K562 (cell line): ENCODE measurements around the gene MYO10. TPM values are rescaled to one million over a fixed set of nuclear protein-coding genes. Genes with fewer than 3 reads are reported as not detected.

Experiments
- ATAC-seq: fragments of 200-7000 bp; cut with Tn5 transposase; 3 replicates; pipeline ENCODE4 v1.9.1; 2020; ENCODE audit warnings: moderate library complexity
- BruUV-seq: library from RNA; stranded (reverse); fragments of 400-500 nt; replicated peaks from 2 replicates; lab custom pipeline; 2021; lab: Mats Ljungman, UMichigan
- CTCF ChIA-PET: fragments of 300-600 bp; formaldehyde crosslinking; extraction: SDS; loops from one replicate; lab custom pipeline; 2021; ENCODE audit warnings: low intra/inter-chr PET ratio; lab: Yijun Ruan, JAX
- POLR2A ChIA-PET: fragments of 300-600, 350-650 bp; sonication (Branson Sonifier 250); formaldehyde crosslinking; extraction: SDS; loops from one replicate; lab custom pipeline; 2021; ENCODE audit warnings: antibody characterized with exemption, inconsistent platforms; lab: Yijun Ruan, JAX
- DNase-seq, 4 experiments: peaks; one replicate each; pipeline versions ENCODE4 v3.0.0 to v3.0.0-alpha.2; 2011 to 2018; ENCODE audit warnings: low spot score in 3 of 4, mixed read lengths in 3 of 4; ENCODE audit errors: extremely low read depth in 1 of 4
- FAIRE-seq: peaks from 2 replicates; lab custom pipeline; 2011; peaks lifted over from hg19 to GRCh38; lab: Jason Lieb, UNC
- H2AFZ ChIP-seq: 2 replicates; pipeline ENCODE4 v1.6.0; 2011; ENCODE audit warnings: low read depth, low read length, control low read depth, inconsistent platforms
- H3K27ac ChIP-seq: fragments of 200-600 bp; 3 replicates; pipeline ENCODE4 v1.8.0; 2011; ENCODE audit warnings: low read depth, mild to moderate bottlenecking, control low read depth, inconsistent platforms, low read length, moderate library complexity, mixed read lengths; ENCODE audit errors: extremely low read depth
- H3K27me3 ChIP-seq, 2 experiments: fragments of 300-600 bp in 1 of 2; 2 replicates in 1 of 2; 3 replicates in 1 of 2; pipeline versions ENCODE4 v1.6.0 to v1.8.0; 2011; ENCODE audit warnings: inconsistent platforms in 2 of 2, low read length in 2 of 2, mild to moderate bottlenecking in 1 of 2, mixed read lengths in 1 of 2, moderate library complexity in 1 of 2; ENCODE audit not compliant: control insufficient read depth in 2 of 2, insufficient read depth in 2 of 2
- H3K36me3 ChIP-seq: fragments of 300-600 bp; 3 replicates; pipeline ENCODE4 v1.8.0; 2011; ENCODE audit warnings: mild to moderate bottlenecking, low read length, inconsistent platforms; ENCODE audit not compliant: control insufficient read depth, insufficient read depth
- H3K4me1 ChIP-seq, 2 experiments: fragments of 200-600 bp in 1 of 2; replicated peaks in 1 of 2; 2 replicates in 1 of 2; 3 replicates in 1 of 2; pipeline versions ENCODE4 v1.5.1 to v1.8.0; 2011; ENCODE audit warnings: inconsistent platforms in 2 of 2, low read length in 2 of 2, mild to moderate bottlenecking in 1 of 2, mixed read lengths in 1 of 2, moderate library complexity in 1 of 2; ENCODE audit not compliant: control insufficient read depth in 2 of 2, insufficient read depth in 2 of 2
- H3K4me2 ChIP-seq: 2 replicates; pipeline ENCODE4 v1.6.1; 2011; ENCODE audit warnings: low read length, control low read depth, inconsistent platforms, mixed read lengths; ENCODE audit not compliant: insufficient read depth
- H3K4me3 ChIP-seq: fragments of 200-600 bp; sonication (generic), shearing (Covaris generic); 2 replicates; pipeline ENCODE4 v1.5.1; 2016; ENCODE audit warnings: control low read depth, inconsistent platforms
- H3K79me2 ChIP-seq: fragments of 200-600 bp; 3 replicates; pipeline ENCODE4 v1.8.0; 2011; ENCODE audit warnings: low read length, inconsistent platforms; ENCODE audit not compliant: control insufficient read depth, insufficient read depth
- H3K9ac ChIP-seq, 2 experiments: 2 replicates each; pipeline versions ENCODE4 v1.6.0 to v1.6.1; 2011; ENCODE audit warnings: low read depth in 2 of 2, low read length in 2 of 2, control low read depth in 1 of 2, inconsistent platforms in 1 of 2, mild to moderate bottlenecking in 1 of 2, mixed read lengths in 1 of 2; ENCODE audit not compliant: insufficient read depth in 1 of 2
- H3K9me1 ChIP-seq: one replicate; pipeline ENCODE4 v1.6.0; 2011; ENCODE audit warnings: inconsistent platforms, mild to moderate bottlenecking, low read length, moderate library complexity; ENCODE audit not compliant: control insufficient read depth, insufficient read depth
- H3K9me3 ChIP-seq: replicated peaks from 2 replicates; pipeline ENCODE4 v1.5.1; 2011; ENCODE audit warnings: low read depth, low read length, inconsistent platforms; ENCODE audit not compliant: control insufficient read depth, insufficient read depth
- H4K20me1 ChIP-seq: replicated peaks from 2 replicates; pipeline ENCODE4 v1.6.1; 2011; ENCODE audit warnings: low read length, inconsistent platforms, mixed read lengths; ENCODE audit not compliant: control insufficient read depth, insufficient read depth
- ETV1 ChIP-seq: fragments of 450-650 bp; conservative IDR thresholded peaks from 2 replicates; pipeline ENCODE4 v1.6.1; 2016; ENCODE audit warnings: missing genetic modification characterization, control low read depth, low read depth, missing compliant biosample characterization
- GABPA ChIP-seq: fragments of 200-800 bp; sonication (Bioruptor generic); conservative IDR thresholded peaks from 2 replicates; pipeline ENCODE4 v1.6.1; 2016; ENCODE audit warnings: low read depth, missing genetic modification characterization, missing compliant biosample characterization
- HDGF ChIP-seq: fragments of 450-650 bp; IDR thresholded peaks from 2 replicates; pipeline ENCODE4 v1.6.1; 2016
- LEF1 ChIP-seq: fragments of 450-650 bp; IDR thresholded peaks from 2 replicates; pipeline ENCODE4 v1.6.1; 2016; ENCODE audit warnings: mild to moderate bottlenecking
- WGBS: fragments of 100-300 bp; shearing (Covaris generic); methylation state at CpG from one replicate; pipeline ENCODE4 v1.1.6; 2016; ENCODE audit warnings: low coverage, mixed read lengths; ENCODE audit not compliant: insufficient coverage; ENCODE audit errors: missing lambda C conversion rate; 5-methylcytosine and 5-hydroxymethylcytosine counted together
- in situ Hi-C: fragments of 300-500 bp; cut with MboI; formaldehyde crosslinking; loops from 4 replicates; pipeline ENCODE4 v1.15.0; 2018; ENCODE audit warnings: inconsistent platforms, mixed read lengths
- intact Hi-C: fragments of 100-400 bp; cut with micrococcal nuclease; formaldehyde crosslinking; loops from 2 replicates; pipeline ENCODE4 v1.14.2; 2022
- polyA plus RNA-seq, 8 experiments: library from polyadenylated mRNA; depleted of rRNA in 4 of 8; stranded (reverse) in 5 of 8; unstranded in 3 of 8; fragments of >200 nt; fragmentation: Nextera tagmentation in 2 of 8; fragmentation: Illumina TruSeq in 1 of 8; extraction: Ambion mirVana in 2 of 8; extraction: Trizol in 1 of 8; gene quantifications; 2 replicates each; pipeline versions ENCODE4 v1.2.1 to v1.2.3, GENCODE V29; 2011 to 2014; ENCODE audit warnings: inconsistent platforms in 1 of 8, missing spikeins in 1 of 8
- total RNA-seq, 7 experiments: library from RNA; depleted of rRNA in 6 of 7; stranded (reverse); fragments of >200 nt in 6 of 7; fragmentation: Illumina TruSeq in 2 of 7; extraction: Trizol in 2 of 7; gene quantifications; 2 replicates each; pipeline versions ENCODE4 v1.2.1 to v1.2.3, GENCODE V29; 2011 to 2021; ENCODE audit warnings: low replicate concordance in 1 of 7
- TF ChIP-seq, protein P1 (sequence below), 2 experiments: fragments of 450-650 bp in 1 of 2; sonication (generic) in 1 of 2; formaldehyde crosslinking in 1 of 2; IDR thresholded peaks; 2 replicates each; pipeline versions ENCODE4 v1.7.1 to v1.9.0; 2016 to 2022; ENCODE audit warnings: inconsistent platforms in 1 of 2, mild to moderate bottlenecking in 1 of 2, missing genetic modification reagents in 1 of 2
- TF ChIP-seq, protein P2 (sequence below): conservative IDR thresholded peaks from 2 replicates; pipeline ENCODE4 v1.6.1; 2011; ENCODE audit warnings: low read depth, mild to moderate bottlenecking, low read length; ENCODE audit not compliant: control insufficient read depth

The MYO10 gene
- total and polyA plus RNA-seq, 9 of the 15 experiments (the other 6 are each of a cell fraction or from before 2014, with no cell fraction given), result 0.04 to 0.24 TPM; not detected in 7

DNA sequence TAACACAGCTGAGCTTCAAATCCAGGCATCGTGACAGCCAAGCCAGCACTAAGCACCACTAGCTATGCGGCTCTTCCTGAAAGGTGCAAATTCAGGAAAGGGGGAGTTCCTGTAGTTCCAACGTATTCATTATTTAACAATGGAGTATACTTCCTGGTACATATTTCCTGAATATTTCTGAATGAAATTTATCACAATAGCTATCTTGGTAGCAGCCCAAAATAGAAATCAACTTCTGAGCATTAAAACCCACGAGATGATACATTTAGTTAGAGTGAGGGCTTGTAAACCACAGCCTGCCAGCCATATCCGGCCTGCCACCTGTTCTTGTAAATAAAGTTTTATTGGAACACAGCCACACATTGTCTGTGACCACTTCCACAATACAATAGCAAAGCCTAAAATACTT, 209.5 kb downstream of the MYO10 start:
- Histone ChIP-seq H3K27ac (no peak overlapping the region), H4K20me1 (no peaks in the 10 kb centered on the region), H3K9me3 (no peaks in the 10 kb centered on the region), H3K9ac (no peak overlapping the region), H3K4me1 (no peaks in the 10 kb centered on the region), H3K9me1 (no peaks in the 10 kb centered on the region), H3K4me3 (no peak overlapping the region), H3K36me3 (no peaks in the 10 kb centered on the region), H3K4me2 (no peak overlapping the region), H3K27me3 (peaks cover 4 to 9% of the 10 kb centered on the region in 2 experiments; a peak in 3 of 5 replicates), H3K79me2 (no peaks in the 10 kb centered on the region), H2AFZ (no peak overlapping the region)
- intact Hi-C loops, result no loop called here
- in situ Hi-C loops, result no loop called here
- 4% methylated on average over 5 of the region's 5 CpGs for WGBS
- ChIA-PET POLR2A (no interaction called here), CTCF (no interaction called here)
- no peak for DNase-seq
- no peak for ATAC-seq
- FAIRE-seq, result no peak
- no TSS peak for BruUV-seq
- TF ChIP-seq, protein P1, sequence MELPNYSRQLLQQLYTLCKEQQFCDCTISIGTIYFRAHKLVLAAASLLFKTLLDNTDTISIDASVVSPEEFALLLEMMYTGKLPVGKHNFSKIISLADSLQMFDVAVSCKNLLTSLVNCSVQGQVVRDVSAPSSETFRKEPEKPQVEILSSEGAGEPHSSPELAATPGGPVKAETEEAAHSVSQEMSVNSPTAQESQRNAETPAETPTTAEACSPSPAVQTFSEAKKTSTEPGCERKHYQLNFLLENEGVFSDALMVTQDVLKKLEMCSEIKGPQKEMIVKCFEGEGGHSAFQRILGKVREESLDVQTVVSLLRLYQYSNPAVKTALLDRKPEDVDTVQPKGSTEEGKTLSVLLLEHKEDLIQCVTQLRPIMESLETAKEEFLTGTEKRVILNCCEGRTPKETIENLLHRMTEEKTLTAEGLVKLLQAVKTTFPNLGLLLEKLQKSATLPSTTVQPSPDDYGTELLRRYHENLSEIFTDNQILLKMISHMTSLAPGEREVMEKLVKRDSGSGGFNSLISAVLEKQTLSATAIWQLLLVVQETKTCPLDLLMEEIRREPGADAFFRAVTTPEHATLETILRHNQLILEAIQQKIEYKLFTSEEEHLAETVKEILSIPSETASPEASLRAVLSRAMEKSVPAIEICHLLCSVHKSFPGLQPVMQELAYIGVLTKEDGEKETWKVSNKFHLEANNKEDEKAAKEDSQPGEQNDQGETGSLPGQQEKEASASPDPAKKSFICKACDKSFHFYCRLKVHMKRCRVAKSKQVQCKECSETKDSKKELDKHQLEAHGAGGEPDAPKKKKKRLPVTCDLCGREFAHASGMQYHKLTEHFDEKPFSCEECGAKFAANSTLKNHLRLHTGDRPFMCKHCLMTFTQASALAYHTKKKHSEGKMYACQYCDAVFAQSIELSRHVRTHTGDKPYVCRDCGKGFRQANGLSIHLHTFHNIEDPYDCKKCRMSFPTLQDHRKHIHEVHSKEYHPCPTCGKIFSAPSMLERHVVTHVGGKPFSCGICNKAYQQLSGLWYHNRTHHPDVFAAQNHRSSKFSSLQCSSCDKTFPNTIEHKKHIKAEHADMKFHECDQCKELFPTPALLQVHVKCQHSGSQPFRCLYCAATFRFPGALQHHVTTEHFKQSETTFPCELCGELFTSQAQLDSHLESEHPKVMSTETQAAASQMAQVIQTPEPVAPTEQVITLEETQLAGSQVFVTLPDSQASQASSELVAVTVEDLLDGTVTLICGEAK (IDR thresholded peaks at IDR 0.05), result peak; percentile 92
- TF ChIP-seq, protein P1 (CRISPR knock-in tag; IDR thresholded peaks at IDR 0.05), result peak; percentile 53; the same call in 1 of the 2 replicates
- TF ChIP-seq ETV1 (peak; percentile 38; the same call in 1 of the 2 replicates), HDGF (no peak), GABPA (tag) (peak; percentile 28; the same call in 1 of the 2 replicates), LEF1 (no peak)
- TF ChIP-seq, protein P2, sequence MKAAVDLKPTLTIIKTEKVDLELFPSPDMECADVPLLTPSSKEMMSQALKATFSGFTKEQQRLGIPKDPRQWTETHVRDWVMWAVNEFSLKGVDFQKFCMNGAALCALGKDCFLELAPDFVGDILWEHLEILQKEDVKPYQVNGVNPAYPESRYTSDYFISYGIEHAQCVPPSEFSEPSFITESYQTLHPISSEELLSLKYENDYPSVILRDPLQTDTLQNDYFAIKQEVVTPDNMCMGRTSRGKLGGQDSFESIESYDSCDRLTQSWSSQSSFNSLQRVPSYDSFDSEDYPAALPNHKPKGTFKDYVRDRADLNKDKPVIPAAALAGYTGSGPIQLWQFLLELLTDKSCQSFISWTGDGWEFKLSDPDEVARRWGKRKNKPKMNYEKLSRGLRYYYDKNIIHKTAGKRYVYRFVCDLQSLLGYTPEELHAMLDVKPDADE, result no peak
